GM20431 (cell line): ENCODE measurements around the gene UBE2E2.
"Not testable (repeated sequence)": the region's sequence is repeated elsewhere in the genome, so short reads cannot be mapped to it uniquely, and the experiment has no call there.

ENCODE experiments used
- in situ Hi-C: fragments of 300-500 bp; cut with MseI, MboI; formaldehyde crosslinking; loops from one replicate; pipeline ENCODE4 v1.15.0; 2020; ENCODE audit warnings: low sequenced_read_pairs; ENCODE audit not compliant: unreplicated experiment

Gene UBE2E2

GRCh38 chr3:23319366-23320312, 116.5 kb downstream of the UBE2E2 start:
- in situ Hi-C loops, result no loop called here

DNA sequence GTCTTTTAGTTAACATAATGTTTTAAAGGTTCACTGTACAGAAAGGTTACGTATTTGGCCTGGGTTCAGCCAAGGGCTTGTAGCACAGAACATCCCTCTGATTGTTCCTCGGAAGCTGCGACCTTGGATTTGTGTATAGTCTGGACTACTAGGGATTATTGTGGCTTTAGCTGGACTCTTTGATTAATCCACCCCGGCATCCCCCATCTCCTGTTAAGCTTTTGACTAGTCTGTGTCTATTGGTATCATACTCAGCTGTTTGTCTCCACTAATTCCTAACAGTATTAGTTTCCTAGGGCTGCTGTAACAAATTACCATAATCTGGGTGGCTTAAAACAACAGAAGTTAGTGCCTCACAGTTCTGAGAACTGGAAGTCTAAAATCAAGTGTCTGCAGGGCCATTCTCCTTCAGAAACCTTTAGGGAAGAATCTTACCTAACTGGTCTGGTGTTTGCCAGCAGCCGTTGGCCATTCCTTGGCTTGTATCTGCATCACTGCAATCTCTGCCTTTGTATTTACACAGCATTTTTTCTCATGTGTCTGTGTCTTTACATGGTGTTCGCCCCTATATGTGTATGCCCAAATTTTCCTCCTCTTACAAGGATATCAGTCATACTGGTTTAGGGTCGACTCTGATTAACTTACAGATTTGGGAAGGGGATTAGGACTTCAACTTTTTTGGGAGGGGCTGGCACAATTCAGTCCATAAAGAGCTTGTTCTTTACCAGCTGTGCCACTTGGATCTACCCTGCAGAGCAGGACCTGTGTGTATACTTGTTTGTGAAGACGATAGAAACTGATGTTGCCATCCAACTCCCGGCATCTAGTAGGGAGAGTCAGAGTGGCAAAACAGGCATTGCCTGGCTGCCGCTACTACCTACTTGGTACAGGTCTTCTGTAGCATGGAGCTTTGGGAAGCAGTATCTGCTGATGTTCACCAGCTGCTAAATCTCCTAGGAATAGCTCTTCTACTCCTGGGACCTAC, 117.8 kb downstream of the UBE2E2 start:
- in situ Hi-C loops, result no loop called here

- in situ Hi-C loops, result no loop called here
Observed at GRCh38 chr3:23324745-23325144, 121.6 kb downstream of the UBE2E2 start.

GRCh38 chr3:23325466-23326065, 122.4 kb downstream of the UBE2E2 start:
- in situ Hi-C loops, result no loop called here

GRCh38 chr3:23329471-23330105, 126.5 kb downstream of the UBE2E2 start:
- in situ Hi-C loops, result no loop called here

GRCh38 chr3:23330568-23330967, 127.4 kb downstream of the UBE2E2 start:
- in situ Hi-C loops, result no loop called here

- in situ Hi-C loops, result no loop called here
Observed at GRCh38 chr3:23331141-23331935, 128.2 kb downstream of the UBE2E2 start.

DNA sequence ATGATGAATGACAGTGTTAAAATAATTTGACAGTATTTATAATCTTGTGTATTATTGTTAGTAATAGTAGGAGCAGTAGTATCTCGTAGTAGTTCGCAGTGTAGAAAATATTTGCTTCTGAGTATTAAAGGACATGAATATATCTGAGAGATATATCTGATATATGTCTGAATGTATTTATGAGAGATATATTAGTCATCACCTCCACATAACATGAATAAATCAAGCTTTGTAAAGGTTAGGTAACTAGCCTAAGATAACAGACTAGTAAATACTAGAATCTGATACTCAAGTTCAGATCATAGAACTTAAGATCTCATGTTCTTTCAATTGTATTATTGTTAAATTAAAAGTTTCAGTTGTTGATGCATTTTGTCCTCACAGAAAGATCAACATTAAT, 130.5 kb downstream of the UBE2E2 start:
- in situ Hi-C loops, result no loop called here

GRCh38 chr3:23336853-23337252, 133.7 kb downstream of the UBE2E2 start:
- in situ Hi-C loops, result not testable (repeated sequence)

- in situ Hi-C loops, result no loop called here
Observed at GRCh38 chr3:23341147-23341838, 138.2 kb downstream of the UBE2E2 start.

GRCh38 chr3:23342343-23342742, 139.2 kb downstream of the UBE2E2 start:
- in situ Hi-C loops, result no loop called here

DNA sequence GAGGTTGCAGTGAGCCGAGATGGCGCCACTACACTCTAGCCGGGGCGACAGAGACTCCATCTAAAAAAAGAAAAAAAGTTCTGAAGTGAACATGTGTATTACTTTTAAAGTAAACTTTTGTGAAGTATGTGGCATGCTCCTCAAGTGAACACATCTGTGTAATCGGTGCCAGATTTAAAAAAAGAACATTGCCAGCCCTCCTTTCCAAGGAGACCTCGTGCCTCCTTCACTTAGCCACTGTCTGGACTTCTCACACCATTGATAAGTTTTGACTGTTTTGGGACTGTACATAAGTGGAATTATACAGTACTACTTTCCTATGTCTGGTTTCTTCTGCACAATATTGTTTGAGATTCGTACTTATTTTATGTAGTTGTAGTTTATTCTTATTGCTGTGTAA, 140.4 kb downstream of the UBE2E2 start:
- in situ Hi-C loops, result no loop called here

GRCh38 chr3:23344886-23345285, 141.8 kb downstream of the UBE2E2 start:
- in situ Hi-C loops, result no loop called here

GRCh38 chr3:23349444-23349843, 146.3 kb downstream of the UBE2E2 start:
- in situ Hi-C loops, result not testable (repeated sequence)

DNA sequence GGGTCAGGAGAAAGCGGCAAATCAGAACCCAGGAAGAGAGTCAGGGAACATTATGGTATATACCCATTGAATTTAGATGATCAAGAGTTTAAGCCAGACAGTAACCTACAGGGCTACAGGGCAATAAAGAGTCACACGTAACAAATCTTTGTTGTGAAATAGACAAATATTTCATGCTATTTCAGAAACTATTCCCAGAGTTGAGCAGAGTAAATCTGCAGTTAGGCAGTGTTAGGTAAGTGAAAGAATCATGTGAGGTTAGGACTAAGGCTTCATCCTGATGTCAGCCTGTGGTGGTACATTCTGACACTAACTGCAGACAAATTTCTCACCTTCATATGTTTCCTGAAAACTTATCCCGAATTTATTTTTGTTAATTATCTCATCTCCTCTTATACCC, 153.0 kb downstream of the UBE2E2 start:
- in situ Hi-C loops, result no loop called here

DNA sequence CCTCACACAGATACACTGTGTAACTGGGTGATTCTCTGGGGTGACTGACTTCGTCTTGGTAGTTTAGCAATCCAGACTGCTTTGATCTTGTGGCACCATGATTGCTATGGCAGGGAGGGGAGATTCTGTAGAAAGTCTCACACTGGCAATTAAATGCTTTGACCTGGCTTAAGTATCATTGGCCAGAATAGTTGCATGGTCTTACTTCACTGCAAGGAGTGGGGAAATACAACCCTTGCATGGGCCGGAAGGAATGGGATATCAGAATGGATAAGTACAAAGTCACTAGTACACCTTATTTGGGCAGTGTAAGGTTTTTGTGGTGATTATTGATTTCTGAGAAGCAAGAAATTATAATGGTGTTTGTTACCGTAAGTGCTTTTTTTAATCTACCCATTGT, 153.8 kb downstream of the UBE2E2 start:
- in situ Hi-C loops, result no loop called here

GRCh38 chr3:23359116-23359515, 156.0 kb downstream of the UBE2E2 start:
- in situ Hi-C loops, result no loop called here

GRCh38 chr3:23365066-23365465, 161.9 kb downstream of the UBE2E2 start:
- in situ Hi-C loops, result no loop called here

DNA sequence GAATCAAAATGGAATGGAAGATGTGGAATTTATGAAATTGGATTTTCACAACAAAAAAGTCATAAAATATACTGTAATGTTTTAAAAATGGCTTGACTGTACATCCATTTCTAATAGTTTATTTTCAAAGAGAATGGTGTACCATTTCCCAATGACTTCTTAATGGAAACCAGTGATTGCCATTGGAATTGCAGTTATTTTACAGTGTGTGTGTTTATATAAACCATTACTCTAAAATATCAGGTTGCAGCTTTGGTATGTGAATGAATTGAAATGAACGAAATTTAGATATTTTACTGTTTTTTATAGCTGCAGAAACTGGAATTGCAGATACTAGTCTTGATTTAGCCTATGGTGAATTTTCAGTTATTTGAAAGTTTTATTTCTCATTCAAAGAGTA, 165.6 kb downstream of the UBE2E2 start:
- in situ Hi-C loops, result no loop called here
